ENCODE data around the gene TMEM212.

DNA sequence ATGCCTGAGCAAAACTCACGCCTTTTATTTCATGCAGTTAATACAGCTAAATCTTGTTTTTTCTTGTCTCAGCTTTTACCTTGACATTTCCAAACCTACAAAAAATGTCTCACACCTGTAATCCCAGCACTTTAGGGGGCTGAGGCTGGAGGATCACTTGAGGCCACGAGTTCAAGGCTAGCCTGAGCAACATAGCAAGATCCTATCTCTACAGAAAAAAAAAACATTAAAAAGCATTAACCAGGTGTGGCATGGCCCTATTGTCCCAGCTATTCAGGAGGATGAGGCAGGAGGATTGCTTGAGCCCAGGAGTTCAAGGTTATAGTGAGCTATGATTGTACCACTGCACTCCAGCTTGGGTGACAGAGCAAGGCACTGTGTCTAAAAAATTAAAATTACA lies 3.9 kb upstream of the TMEM212 start:
- TF ChIP-seq, protein P1, sequence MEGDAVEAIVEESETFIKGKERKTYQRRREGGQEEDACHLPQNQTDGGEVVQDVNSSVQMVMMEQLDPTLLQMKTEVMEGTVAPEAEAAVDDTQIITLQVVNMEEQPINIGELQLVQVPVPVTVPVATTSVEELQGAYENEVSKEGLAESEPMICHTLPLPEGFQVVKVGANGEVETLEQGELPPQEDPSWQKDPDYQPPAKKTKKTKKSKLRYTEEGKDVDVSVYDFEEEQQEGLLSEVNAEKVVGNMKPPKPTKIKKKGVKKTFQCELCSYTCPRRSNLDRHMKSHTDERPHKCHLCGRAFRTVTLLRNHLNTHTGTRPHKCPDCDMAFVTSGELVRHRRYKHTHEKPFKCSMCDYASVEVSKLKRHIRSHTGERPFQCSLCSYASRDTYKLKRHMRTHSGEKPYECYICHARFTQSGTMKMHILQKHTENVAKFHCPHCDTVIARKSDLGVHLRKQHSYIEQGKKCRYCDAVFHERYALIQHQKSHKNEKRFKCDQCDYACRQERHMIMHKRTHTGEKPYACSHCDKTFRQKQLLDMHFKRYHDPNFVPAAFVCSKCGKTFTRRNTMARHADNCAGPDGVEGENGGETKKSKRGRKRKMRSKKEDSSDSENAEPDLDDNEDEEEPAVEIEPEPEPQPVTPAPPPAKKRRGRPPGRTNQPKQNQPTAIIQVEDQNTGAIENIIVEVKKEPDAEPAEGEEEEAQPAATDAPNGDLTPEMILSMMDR (IDR thresholded peaks at IDR 0.05; ENCODE audit: poor library complexity), result no peak
- TF ChIP-seq EZH2 (IDR thresholded peaks at IDR 0.05; ENCODE audit: borderline replicate concordance), result no peak
- TF ChIP-seq EZH2phosphoT487 (IDR thresholded peaks at IDR 0.05; ENCODE audit: low read depth, severe bottlenecking, unreplicated experiment), result no peak
